Activated CD8-positive, alpha-beta memory T cell treated with anti-CD3 and anti-CD28 coated beads, Interleukin-2, amount 50 U/mL, for 48 hours (primary cell): ENCODE measurements around the gene BCL11B.

Source experiments
- DNase-seq: peaks from one replicate; pipeline ENCODE4 v3.0.0-alpha.2; 2020

BCL11B gene

DNA sequence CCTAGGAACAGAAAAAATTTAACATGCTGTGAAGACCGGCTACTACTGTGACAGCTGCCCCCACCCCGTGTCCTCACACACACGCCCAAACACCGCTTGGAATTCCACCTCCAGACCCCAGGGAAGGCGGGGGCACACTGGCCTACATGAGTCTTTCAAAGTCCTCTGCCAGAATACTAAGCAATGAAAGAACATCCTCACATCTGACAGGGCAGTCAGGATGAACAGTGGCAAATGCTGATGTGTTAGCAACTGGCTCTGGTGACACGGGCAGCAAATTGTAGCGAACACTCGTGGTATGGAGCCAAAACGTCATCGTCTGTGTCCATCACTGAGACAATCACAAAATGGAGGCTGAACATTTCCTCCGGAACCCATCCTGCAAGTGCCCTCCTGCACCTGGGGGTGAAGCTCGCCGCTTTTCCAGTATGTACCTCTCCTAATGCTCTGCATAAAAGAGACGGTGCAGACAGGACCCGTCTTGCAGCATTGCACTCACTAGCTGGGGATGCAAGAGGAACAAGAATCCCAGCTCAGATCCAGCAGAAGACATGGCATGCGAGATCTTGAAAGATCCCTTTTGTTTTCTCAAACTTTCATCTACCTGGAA is 94.8 kb downstream of the BCL11B start:
- peak; percentile 49 for DNase-seq

GRCh38 chr14:99176156-99176945 is 95.6 kb downstream of the BCL11B start:
- DNase-seq: peak; percentile 45

DNA sequence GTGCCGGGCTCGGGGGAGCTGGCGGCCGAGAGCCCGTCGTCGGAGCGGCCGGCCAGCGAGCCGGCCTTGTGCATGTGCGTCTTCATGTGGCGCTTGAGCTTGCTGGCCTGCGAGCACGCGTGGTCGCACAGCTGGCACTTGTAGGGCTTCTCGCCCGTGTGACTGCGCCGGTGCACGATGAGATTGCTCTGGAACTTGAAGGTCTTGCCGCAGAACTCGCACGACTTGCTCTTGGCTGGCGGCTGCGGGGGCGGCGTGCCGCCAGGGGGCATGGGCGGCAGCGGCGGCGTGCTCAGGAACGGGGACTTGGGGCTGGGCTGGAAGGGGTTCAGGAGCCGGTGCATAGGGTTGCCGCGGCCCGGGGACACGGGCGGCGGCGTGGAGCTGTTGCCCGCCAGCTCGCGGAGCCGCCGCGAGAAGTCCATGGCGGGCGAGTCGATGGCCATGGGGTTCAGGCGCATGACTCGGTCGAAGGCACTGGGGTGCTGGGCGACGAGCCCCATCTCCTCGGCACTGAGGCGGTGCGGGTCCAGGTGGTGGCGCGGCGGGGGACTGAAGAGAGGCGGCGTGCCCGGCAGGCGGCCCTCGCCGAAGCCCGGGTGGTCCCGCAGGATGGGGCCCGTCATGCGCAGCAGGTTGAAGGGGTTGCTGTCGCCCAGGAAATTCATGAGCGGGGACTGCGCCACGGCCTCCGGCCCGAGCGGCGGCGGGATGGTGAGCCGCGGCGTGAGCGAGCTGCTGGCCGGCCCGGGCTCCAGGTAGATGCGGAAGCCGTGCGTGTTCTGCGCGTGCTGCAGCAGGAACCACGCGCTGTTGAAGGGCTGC is 96.5 kb downstream of the BCL11B start:
- DNase-seq: peak; percentile 42

GRCh38 chr14:99174770-99175319 is 97.2 kb downstream of the BCL11B start:
- no peak for DNase-seq

- DNase-seq: peak; percentile 46
Measured at GRCh38 chr14:99174081-99174769, 97.8 kb downstream of the BCL11B start.

- DNase-seq: no peak
Measured at GRCh38 chr14:99173506-99173905, 98.5 kb downstream of the BCL11B start.

- DNase-seq: peak; percentile 40
Measured at GRCh38 chr14:99173086-99173485, 98.9 kb downstream of the BCL11B start.

- no peak for DNase-seq
Measured at GRCh38 chr14:99171396-99171795, 100.6 kb downstream of the BCL11B start.

GRCh38 chr14:99169776-99170356 is 102.1 kb downstream of the BCL11B start:
- DNase-seq: no peak

GRCh38 chr14:99168330-99168729 is 103.7 kb downstream of the BCL11B start:
- peak; percentile 50 for DNase-seq

DNA sequence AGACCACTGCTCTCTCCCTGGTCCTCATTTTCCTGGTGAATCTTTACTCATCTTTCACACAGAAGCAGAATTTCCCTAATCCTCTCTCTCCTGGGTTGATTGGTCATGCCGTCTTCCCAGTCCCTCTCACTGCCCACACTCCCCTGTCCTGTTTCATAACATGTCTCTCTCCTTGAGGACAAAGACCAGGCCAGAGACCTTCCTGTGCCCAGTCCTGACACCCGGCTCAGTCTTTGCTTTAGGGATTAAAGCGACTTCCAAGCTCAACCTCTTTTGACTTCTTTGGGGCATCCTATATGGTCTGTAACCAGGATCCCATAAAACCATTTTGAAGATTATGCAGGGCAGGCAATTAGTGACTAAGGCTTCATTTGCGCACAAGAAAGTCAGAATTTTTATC is 105.5 kb downstream of the BCL11B start:
- peak; percentile 40 for DNase-seq

- DNase-seq: peak; percentile 41
Measured at GRCh38 chr14:99164712-99165111, 107.3 kb downstream of the BCL11B start.

GRCh38 chr14:99163446-99163845 is 108.6 kb downstream of the BCL11B start:
- peak; percentile 33 for DNase-seq

- DNase-seq: peak; percentile 22
Measured at GRCh38 chr14:99159341-99160340, 112.4 kb downstream of the BCL11B start.

DNA sequence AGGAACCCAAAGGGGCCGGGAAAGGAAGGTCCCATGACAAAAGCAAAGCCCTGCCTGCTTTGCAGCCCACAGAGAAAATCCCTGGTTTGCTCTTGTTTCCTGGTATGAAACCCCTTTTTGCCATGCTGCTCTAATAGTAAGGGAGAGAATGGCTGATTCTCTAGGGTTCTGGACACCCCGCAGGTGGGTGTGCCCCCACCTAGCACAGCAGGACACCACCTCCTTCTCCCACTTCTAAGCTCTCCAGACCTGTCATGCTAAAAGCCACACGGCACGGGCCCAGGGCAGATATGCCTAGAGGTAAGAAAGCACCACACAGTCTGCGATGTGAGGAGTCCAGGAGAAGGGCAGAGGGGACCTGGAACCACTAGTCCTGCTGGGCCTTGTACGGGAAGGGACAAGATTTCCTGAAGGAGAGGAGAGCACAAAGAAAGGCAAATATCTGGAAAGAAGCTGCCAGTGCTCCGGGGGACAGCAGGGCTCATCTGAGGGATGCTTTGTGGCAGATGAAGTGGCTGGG is 113.3 kb downstream of the BCL11B start:
- peak; percentile 43 for DNase-seq

DNA sequence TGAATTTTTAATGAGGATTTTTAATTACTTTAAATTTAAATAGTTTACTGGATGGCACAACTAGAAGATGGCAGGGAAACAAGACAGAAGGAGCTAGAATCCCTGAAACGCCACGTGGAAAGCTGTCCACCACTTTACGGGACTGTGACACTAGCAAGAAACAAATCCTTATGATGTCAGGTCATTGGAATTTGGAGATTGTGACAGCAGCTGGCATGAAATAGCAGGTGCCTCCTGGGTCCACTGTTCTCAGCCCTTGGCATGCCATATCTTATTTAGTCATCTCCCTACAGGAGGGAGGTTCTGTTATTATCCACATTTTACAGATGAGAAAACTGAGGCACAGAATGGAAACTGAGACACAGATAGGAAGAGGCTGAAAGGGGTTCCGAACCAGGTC is 113.8 kb downstream of the BCL11B start:
- DNase-seq: no peak

- peak; percentile 17 for DNase-seq
Measured at GRCh38 chr14:99157676-99158075, 114.3 kb downstream of the BCL11B start.

DNA sequence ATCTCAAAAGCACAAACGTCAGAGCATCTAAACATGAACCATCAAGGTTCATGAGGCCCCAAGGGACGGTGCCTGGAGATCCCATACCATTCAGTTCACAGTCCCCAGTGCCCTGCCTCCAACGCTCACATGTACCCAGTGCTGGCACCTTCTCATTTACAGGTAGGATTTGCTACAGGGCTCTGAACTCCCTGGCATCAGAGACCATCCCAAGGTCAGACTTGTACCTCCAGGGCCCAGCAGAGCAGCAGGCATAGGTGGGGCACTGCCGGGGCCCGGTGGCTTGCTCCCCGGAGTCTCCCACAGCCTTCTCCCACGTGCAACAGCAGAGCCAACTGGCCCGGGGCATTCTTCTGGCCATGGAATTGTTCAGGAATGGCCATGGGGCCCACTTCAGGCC is 114.8 kb downstream of the BCL11B start:
- peak; percentile 40 for DNase-seq

GRCh38 chr14:99156814-99157213 is 115.2 kb downstream of the BCL11B start:
- no peak for DNase-seq

DNA sequence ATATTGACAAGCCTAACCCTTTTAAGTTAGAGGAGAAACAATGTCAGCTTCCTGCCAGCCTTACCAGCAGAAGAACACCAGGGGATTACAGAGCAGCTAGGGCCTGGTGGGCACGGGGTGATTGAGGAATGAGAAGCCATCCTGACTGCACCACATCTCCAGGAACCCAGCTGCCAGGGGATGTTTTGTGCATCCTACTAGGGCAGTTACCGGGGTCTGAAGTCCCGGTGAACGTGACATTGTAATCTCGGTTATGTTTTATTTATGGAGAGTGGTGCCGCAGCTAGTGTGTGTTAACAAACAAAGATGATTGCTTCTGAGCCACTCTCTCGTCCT is 115.9 kb downstream of the BCL11B start:
- peak; percentile 23 for DNase-seq
